DND-41 (cell line): ENCODE measurements around the gene ITGA8.

ENCODE experiments used
- CTCF ChIP-seq: IDR thresholded peaks from 2 replicates; pipeline ENCODE4 v1.5.1; 2012; ENCODE audit warnings: borderline replicate concordance, low read length, moderate library complexity, mild to moderate bottlenecking; ENCODE audit not compliant: poor library complexity, severe bottlenecking; ENCODE audit errors: extremely low read depth
- EZH2 ChIP-seq: IDR thresholded peaks from 3 replicates; pipeline ENCODE4 v1.6.1; 2012; ENCODE audit warnings: borderline replicate concordance, low read depth, mild to moderate bottlenecking, moderate library complexity, low read length, inconsistent platforms; ENCODE audit not compliant: severe bottlenecking

- no peak for TF ChIP-seq EZH2
- TF ChIP-seq CTCF = peak; percentile 13
Measured at GRCh38 chr10:15719899-15720634, at the start of gene ITGA8.
